Stimulated activated CD8-positive, alpha-beta memory T cell treated with anti-CD3 and anti-CD28 coated beads, Interleukin-15, amount 100 ng/mL, for 4 hours (primary cell): ENCODE measurements around the gene SLC9A8.

Experiments
- DNase-seq, 2 donors: peaks; one replicate each; pipeline ENCODE4 v3.0.0-alpha.2; 2020; ENCODE audit warnings: low read depth in 2 of 2

The SLC9A8 gene

DNA sequence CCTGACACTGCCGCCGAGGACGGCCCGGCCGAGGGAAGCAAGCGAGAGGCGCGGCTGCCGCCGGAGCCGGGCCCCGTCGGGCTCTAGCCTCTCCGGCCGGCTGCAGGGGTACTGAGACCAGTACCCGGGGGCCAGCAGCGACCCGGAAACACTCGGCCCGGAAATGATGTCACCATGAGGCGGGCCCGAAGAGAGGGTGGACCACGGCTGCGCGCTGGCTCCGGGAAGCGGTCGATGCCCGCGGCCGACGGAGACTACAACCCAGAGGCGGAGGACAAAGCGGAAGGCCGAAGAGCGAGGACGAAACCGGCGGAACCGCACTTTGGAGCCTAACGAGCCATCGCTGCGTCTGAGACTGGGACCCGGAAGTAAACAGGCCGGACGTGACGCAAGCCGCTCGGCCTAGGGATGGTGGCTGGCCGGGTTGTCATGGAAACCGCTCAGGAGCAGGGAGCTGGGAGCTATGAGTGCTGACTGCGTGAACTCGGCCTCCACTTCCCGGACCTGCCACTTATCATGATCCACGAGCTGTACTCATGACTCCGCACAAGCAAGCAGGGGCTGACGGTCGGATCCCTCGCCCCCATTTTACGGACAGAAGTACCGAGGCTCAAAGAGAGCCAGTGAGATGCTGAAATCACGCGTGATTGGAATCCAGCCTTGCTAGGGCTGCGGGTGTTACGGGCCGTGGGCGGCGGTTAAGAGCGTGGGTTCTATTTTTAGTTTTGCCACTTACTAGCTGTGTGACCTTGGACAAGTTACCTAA, 102.9 kb downstream of the SLC9A8 start, which contains the start of gene SPATA2:
Gene SPATA2, minus strand, starts transcription at position 150 of the 766 bp plus-strand sequence. CDS start 7,039 bp downstream, outside the sequence.
- peak; percentile 78 to 89 for DNase-seq

DNA sequence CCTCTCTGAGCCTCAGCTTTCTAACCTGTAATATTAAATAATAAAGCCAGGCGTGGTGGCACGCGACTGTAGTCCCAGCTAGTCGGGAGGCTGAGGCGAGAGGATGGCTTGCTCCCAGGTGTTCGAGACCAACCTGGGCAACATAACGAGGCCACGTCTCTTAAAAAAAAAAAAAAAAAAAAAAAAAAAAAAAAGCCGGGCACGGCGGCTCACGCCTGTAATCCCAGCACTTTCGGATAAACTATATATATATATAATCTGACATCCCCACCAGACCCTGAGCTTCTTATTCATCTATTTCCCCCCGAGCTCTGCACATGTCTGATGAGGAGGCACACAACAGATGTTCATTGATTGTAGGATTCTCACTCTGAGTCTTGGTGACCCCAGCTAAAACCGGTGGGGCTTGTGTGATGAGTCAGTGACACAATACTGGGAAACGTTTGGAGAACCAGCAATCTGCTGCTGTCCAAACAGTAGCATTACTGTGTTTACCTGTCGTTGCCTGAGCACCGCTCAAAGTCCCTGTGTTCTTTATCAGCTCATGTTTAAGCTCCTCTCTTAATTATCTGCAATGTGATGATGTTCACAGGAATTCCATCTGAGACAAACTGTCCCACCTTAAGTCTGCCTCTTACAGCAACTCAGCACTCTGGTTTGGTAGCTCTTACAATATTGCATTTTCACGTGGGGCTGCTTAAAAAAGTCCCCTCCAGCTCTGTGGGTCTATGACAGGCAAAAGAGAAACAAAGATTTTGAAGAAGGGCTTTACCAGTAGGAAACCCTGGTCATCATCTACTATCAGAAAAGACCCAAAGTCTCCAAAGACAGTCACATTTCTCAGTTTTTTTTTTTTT, 103.7 kb downstream of the SLC9A8 start:
- no peak for DNase-seq

DNA sequence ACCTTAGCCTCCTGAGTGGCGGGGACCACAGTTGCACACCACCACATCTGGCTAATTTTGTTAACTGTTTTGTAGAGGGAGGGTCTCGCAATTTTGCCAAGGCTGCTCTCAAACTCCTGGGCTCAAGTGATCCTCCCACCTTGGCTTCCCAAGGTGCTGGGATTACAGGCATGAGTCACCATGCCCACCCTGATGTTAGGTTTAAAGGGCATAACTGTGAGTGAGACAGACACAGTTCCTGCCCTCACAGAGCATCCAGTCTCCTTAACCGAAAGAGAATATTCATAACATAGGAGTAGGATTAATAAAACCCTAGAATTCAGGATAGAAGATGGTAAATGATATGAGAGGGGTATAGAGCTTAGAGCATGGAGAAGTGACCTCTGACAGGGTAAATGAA, 105.8 kb downstream of the SLC9A8 start:
- no peak for DNase-seq

DNA sequence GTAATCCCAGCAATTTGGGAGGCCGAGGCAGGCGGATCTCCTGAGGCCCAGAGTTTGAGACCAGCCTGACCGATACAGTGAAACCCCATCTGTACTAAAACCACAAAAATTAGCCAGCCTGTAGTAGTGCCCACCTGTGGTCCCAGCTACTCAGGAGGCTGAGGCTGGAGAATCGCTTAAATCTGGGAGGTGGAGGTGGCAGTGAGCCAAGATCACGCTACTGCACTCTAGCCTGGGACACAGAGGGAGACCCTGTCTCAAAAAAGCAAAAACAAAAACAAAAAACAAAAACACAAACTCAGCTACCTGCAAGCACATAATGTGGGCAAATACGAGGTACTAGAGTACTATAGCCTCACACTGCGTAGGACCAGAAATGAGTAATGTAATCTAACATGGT, 106.4 kb downstream of the SLC9A8 start:
- DNase-seq: no peak

DNA sequence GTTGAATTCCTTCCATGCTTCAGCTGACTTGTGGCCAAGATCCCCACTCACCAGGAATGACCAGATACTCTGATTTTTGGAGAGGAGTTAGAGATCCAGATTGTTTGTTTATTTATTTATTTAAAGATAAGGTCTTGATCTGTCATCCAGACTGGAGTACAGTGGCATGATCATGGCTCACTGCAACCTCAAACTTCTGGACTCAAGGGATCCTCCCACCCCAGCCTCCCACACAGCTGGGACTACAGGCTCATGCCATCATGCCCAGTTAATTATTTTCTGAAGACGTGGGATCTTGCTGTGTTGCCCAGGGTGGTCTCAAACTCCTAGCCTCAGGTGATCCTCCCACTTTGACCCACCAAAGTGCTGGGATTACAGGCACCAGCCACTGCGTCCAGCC, 106.8 kb downstream of the SLC9A8 start:
- DNase-seq: no peak

DNA sequence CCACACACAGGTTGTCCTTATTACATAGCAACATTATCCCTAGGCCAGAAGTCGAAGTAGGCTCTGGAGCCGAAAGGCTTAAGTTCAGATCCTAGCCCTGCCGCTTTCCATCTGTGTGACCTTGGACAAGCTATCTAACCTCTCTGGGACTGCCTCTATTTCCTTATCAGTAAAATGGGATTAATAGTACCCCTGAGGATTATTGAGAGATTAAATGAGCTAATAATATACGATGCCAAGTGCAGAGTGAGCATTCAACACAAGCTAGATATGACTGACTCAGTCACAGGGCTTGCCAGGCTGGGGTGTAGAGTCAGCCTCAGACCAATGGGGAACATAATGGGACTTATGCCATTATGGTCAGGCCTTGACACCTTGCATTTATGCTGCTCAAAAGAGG, 111.6 kb downstream of the SLC9A8 start:
- no peak for DNase-seq

DNA sequence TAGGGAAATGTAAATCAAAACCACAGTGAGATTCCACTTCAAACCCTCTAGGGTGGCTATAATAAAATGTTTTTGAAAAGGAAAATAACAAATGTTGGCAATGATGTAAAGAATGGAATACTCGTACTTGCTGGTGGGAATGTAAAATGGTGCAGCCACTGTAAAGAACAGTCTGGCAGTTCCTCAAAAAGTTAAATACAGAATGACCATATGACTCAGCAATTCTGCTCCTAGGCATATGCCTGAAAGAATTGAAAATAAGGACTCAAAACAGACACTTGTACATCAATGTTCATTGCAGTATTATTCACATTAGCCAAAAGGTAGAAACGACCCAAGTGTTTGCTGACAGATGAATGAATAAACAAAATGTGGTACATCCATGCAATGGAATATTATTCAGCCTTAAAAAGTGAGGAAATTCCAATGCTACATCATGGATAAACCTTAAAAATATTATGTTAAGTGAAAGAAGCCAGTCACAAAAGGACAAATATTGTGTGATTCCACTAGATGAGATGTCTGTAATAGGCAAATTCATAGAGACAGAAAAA, 113.3 kb downstream of the SLC9A8 start:
- no peak for DNase-seq

DNA sequence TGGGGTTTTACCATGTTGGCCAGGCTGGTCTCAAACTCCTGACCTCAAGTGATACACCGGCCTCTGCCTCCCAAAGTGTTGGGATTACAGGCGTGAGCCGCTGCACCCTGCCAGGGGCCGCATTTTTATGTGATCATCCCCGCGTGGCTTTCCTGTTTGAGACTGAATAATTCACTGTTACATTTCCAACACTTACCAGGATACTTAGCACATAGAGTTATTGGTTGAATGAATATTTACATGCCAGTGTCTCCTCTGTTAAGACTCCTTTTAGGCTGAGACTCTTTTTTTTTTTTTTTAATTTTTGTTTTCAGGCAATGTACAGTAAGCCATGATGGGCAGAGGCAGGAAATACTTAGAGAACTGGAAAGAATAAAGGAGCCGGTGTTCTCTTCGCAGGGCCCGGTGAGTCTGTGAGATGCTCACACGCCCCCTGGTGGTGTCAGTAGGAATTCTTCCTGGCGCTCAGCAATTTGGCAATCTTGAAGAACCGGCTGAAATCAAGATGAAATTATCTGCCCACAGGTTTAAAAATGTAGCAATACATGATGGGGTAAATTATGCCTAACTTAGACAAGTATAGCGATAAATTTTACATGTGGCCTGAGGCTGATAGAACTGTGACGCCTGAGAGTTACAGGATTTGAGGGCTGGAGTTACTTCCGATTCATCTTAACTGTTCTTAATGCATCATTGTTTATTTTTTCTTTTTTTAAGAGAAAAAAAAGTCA, 115.9 kb downstream of the SLC9A8 start:
- peak; percentile 45 to 61 for DNase-seq

DNA sequence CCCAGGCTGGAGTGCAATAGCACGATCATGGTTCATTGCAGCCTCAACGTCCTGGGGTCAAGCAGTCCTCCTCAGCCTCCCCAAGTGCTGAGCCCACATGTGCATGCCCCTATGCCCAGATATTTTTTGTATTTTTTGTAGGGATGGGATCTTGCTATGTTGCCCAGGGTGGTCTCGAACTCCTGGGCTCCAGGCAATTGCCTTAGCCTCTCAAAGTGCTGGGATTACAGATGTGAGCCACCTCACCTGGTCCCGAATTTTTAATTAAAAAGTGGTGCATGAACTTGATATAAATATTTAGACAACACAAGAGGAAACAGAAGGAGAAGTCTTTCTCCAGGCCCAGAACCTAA, 116.5 kb downstream of the SLC9A8 start:
- DNase-seq: no peak

DNA sequence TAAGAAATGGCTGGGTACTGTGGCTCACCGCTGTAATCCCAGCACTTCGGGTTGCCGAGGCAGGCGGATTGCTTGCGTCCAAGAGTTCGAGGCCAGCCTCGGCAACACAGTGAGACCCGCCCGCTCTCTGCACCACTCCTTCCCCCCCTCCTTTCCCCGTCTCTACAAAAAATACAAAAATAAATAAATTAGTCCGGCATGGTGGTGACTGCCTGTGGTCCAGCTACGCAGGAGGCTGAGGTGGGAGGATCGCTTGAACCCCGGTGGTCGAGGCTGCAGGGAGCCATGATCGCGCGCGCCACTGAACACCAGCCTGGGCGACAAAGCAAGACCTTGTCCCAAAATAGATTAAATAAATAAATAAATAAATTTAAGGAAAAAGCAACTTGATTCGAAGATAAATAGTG, 123.1 kb downstream of the SLC9A8 start:
- DNase-seq: no peak

DNA sequence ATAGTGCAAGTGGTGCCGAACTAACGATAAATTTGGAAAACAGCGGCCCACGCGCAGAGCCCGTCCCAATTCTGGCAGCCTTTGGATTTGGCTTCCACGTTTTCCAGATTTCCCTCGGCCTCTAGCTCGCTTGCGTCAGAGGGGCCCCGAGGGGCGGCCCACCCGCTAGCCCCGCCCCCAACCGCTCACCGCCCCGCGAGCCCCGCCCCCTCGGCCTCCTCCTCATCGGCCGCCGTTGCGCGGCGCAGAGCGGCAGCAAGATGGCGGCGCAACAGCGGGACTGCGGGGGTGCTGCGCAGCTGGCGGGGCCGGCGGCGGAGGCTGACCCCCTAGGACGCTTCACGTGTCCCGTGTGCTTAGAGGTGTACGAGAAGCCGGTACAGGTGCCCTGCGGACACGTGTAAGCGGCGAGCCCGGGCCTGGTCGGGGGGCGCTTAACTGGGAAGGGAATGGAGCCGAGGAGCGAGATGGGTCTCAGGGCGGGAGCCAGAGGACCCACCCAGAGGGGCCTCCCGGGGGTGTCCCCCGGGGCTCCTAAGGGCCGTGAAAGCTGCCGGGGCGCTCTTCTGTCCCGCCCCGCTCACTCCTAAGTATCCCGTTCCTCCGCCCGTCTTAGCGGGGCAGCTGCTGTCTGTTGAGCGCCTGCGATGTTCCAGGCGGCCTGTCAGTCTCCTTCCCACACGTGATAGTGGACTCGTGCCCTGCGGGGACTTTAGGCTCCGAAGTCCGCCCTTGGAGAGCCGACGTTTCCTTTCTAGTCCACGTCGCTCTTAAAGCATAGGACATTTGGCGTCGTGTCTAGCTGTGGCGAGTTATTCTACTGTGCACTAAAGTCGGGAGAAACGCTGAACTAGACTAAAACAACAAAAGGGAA, 123.8 kb downstream of the SLC9A8 start, which contains the start of gene RNF114:
Gene RNF114, plus strand, starts transcription at position 245 of the 874 bp plus-strand sequence. Its CDS starts 16 bp downstream, at position 261.
- peak; percentile 75 to 80 for DNase-seq

DNA sequence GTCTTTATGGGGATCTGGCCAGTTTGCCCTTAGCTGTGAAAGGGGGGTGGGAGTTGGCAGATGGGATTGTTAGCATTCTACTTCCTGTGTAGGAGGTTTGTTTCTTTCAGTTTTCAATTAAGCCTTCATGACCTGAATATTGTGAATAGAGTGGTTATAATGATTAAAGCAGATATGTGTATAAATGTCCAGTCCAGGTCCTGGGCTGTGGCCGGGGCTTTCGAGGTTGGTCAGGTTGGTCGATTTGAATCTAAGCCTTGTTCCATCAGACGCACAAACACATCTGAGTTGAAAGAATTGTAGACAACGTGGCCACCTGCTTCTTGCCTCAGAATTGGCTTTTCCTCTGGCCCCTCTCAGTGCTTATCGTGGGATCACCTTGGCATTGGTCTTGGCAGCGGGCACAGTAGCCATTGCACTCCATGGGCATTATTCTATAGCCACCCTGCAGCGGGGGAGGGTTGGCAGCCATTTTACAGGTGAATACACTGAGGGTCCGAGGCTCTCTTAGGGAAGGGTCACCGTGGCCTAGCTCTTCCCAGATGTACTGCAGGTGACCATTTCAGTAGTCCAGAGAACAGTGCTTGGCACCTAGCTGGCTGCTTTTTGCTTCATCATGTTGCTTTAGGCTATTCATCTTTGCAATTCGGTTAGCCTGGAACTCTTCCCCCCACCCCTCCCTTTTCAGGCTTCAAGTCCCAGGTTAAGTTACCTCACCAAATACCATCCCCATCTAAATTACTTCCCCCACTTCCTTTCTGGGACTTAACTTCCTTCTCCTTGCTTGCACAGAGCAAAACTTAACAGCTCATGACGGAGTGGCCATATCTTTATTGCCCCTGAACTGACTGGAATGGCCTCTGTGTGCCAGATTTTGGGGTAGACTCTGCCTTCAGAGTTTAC, 124.7 kb downstream of the SLC9A8 start:
- no peak for DNase-seq

DNA sequence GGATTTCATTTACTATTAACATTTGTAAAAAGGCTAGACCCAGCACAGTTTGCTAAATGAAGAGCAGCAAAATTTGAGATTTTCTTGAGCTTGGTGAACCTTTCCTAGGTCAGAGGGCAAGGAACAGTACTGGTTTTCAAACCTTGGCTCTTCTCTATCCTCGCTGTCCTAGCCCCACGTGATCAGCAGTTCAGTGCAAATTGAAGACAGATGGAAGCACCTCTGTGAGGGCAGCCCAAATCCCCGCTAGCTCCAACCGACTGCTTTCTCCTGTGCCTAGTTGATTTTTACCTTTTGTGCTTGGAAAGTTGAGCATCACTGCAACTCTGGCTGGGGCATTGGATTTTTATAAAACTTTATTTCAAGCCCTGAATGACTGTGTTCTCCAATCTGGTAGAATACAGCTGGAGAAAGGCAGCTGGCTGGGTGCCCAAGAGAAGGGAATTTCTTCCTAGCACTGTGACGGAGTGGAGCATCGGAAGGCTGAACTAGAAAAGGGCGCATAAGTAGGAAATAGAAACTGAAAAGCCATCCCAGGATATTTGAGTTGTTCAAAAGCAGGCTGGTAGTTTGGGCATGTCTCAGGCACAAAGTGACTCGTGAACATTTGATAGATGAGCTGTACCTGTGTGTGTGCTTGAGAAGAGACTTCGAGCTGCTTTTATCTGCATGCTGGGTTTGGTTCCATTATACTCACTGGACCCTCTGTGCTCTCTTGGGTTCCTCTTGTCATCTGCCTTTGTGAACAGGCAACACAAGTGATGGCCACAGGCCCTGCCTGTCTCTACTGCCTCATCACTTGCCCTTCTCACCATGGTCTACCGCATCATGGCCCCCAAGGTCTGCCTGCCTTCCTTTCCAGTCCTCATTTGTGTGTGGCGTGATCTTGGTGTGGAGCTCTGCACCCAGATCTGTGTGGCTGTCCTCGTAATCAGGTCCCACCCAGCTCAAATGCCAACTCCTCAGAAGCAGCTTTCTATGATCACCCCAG, 125.8 kb downstream of the SLC9A8 start:
- DNase-seq: no peak

DNA sequence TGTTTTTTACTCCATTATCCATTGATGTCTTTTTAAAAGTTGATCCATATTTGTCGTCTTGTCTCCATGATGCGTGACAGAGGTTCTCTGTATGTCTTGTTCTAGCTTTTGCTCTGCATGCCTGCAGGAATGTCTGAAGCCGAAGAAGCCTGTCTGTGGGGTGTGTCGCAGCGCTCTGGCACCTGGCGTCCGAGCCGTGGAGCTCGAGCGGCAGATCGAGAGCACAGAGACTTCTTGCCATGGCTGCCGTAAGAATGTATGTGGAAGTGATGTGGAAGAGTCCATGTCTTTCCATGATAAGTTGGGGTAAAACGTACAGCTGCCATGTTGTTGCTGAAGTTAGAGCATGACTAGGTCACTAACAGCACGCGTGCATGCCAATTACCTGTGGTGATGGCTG, 128.8 kb downstream of the SLC9A8 start:
- no peak for DNase-seq
